ENCODE measurements around the gene REV3L. TPM values are rescaled to one million over a fixed set of nuclear protein-coding genes. Genes with fewer than 3 reads are reported as not detected.

The REV3L gene
- total RNA-seq, 1 donor from 2014 or later: 40.5 TPM

DNA sequence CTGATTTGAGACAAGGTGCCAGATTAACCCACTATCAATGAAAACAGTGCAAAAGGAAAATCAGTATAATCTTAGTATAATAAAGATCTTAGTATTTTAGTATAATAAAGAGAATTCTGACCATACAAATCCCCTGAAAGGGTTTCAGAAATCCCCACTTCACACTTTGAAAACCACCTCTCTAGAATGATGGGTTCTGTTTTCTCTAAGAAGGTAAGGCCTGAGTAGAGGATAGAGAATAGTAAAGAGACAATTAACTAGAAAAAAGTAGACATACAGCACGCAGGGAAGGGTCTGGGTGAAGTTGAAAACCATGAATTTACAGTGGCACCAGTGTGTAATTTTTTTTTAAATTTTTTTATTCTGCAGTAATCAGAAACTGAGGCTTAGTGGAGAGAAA, 73.6 kb downstream of the REV3L start:
- Mint-ChIP-seq H3K9me3 (ENCODE audit: low read depth) (no peaks in the 10 kb centered on the region), H3K27me3 (no peaks in the 10 kb centered on the region), H3K4me1 (ENCODE audit: low read depth) (no peaks in the 10 kb centered on the region), H3K4me3 (ENCODE audit: low read depth) (no peak overlapping the region), H3K36me3 (ENCODE audit: insufficient read depth) (peaks cover 25% of the 10 kb centered on the region), H3K27ac (no peak overlapping the region)
- TF ChIP-seq, protein P1, sequence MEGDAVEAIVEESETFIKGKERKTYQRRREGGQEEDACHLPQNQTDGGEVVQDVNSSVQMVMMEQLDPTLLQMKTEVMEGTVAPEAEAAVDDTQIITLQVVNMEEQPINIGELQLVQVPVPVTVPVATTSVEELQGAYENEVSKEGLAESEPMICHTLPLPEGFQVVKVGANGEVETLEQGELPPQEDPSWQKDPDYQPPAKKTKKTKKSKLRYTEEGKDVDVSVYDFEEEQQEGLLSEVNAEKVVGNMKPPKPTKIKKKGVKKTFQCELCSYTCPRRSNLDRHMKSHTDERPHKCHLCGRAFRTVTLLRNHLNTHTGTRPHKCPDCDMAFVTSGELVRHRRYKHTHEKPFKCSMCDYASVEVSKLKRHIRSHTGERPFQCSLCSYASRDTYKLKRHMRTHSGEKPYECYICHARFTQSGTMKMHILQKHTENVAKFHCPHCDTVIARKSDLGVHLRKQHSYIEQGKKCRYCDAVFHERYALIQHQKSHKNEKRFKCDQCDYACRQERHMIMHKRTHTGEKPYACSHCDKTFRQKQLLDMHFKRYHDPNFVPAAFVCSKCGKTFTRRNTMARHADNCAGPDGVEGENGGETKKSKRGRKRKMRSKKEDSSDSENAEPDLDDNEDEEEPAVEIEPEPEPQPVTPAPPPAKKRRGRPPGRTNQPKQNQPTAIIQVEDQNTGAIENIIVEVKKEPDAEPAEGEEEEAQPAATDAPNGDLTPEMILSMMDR (IDR thresholded peaks at IDR 0.05; ENCODE audit: unreplicated experiment): no peak
- DNase-seq (ENCODE audit: low spot score, unreplicated experiment): no peak

DNA sequence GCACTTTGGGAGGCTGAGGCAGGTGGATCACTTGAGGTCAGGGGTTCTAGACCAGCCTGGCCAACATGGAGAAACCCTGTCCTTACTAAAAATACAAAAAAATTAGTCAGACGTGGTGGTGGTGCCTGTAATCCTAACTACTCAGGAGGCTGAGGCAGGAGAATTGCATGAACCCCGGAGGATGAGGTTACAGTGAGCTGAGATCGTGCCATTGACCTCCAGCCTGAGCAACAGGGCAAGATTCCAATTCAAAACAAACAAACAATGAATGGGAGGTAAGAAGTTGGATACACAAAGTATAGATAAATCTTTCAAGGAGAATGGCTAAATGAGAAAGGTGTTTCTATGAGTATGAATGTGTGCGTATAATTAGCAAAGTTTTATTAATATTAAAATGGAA, 75.3 kb downstream of the REV3L start:
- Mint-ChIP-seq H3K36me3 (ENCODE audit: insufficient read depth) (peaks cover 39% of the 10 kb centered on the region), H3K27ac (no peak overlapping the region), H3K4me1 (ENCODE audit: low read depth) (no peaks in the 10 kb centered on the region), H3K27me3 (no peaks in the 10 kb centered on the region), H3K9me3 (ENCODE audit: low read depth) (no peaks in the 10 kb centered on the region), H3K4me3 (ENCODE audit: low read depth) (no peak overlapping the region)
- TF ChIP-seq, protein P1 (IDR thresholded peaks at IDR 0.05; ENCODE audit: unreplicated experiment): no peak
- no peak for DNase-seq (ENCODE audit: low spot score, unreplicated experiment)

DNA sequence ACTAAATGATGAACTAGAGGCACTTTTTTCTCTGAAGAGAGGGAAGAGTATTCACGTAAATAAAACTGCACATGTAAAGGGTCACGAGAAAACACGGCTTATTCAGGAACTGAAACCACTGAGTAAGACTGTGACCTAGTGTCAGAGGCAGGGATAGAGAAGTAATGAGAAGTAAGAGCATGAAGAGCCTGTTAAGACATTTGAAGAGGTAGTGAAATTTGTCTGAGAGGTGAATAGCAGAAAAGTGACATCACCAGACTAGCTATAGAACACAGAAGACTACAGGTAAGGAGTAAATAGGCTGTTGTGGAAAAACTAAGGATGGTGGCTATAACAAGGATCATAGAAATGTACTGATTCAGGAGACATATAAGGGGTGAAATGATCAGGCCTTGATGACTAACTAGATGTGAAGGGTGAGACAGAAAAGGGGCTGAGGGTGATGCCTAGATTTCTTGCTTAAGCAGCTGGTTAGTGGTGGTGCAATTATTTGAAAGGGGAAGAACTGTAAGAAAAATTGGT, 76.8 kb downstream of the REV3L start:
- Mint-ChIP-seq H3K4me1 (ENCODE audit: low read depth) (no peaks in the 10 kb centered on the region), H3K27ac (no peak overlapping the region), H3K36me3 (ENCODE audit: insufficient read depth) (peaks cover 43% of the 10 kb centered on the region), H3K27me3 (no peaks in the 10 kb centered on the region), H3K9me3 (ENCODE audit: low read depth) (no peaks in the 10 kb centered on the region), H3K4me3 (ENCODE audit: low read depth) (no peak overlapping the region)
- DNase-seq (ENCODE audit: low spot score, unreplicated experiment): no peak
- TF ChIP-seq, protein P1 (IDR thresholded peaks at IDR 0.05; ENCODE audit: unreplicated experiment): no peak

DNA sequence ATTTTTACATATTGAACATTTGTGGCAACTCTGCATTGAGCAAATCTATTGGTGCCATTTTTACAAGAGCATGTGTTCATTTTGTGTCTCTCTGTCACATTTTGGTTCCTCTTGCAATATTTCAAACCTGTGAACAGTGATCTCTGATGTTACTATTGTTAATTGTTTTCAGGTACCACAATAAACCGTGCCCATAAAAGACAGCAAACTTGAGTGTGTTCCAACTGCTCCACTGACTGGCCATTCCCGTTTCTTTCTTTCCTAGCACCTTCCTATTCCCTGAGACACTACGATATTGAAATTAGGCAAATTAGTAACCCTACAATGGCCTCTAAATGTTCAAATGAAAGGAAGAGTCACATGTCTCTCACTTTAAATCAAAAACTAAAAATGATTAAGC, 79.6 kb downstream of the REV3L start:
- DNase-seq (ENCODE audit: low spot score, unreplicated experiment): no peak
- TF ChIP-seq, protein P1 (IDR thresholded peaks at IDR 0.05; ENCODE audit: unreplicated experiment): no peak
- H3K9me3 Mint-ChIP-seq (ENCODE audit: low read depth): no peaks in the 10 kb centered on the region
- H3K4me3 Mint-ChIP-seq (ENCODE audit: low read depth): no peak overlapping the region
- H3K36me3 Mint-ChIP-seq (ENCODE audit: insufficient read depth): peaks cover 38% of the 10 kb centered on the region
- H3K27me3 Mint-ChIP-seq: no peaks in the 10 kb centered on the region
- no peaks in the 10 kb centered on the region for H3K4me1 Mint-ChIP-seq (ENCODE audit: low read depth)
- peak overlapping the region; percentile 56 for H3K27ac Mint-ChIP-seq

DNA sequence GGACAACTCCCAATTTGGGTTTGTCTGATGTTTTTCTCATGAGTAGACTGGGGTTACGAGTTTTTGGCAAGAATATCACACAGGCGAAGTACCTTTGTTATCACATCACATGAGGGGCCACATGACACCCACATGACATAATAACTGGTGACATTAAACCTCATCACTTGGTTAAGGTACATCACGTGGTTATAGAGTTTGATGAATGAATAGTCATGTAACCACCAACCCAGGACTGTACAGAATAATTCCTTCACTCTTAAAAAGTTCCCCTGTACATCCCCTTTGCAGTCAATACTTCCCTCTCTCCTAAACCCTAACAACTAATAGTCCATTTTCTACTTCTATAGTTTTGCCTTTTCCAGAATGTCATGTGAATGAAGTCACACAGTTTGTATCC, 83.4 kb downstream of the REV3L start:
- no peaks in the 10 kb centered on the region for H3K9me3 Mint-ChIP-seq (ENCODE audit: low read depth)
- TF ChIP-seq, protein P1 (IDR thresholded peaks at IDR 0.05; ENCODE audit: unreplicated experiment): no peak
- H3K27me3 Mint-ChIP-seq: no peaks in the 10 kb centered on the region
- peaks cover 50% of the 10 kb centered on the region for H3K36me3 Mint-ChIP-seq (ENCODE audit: insufficient read depth)
- no peak overlapping the region for H3K27ac Mint-ChIP-seq
- H3K4me3 Mint-ChIP-seq (ENCODE audit: low read depth): no peak overlapping the region
- DNase-seq (ENCODE audit: low spot score, unreplicated experiment): no peak
- no peaks in the 10 kb centered on the region for H3K4me1 Mint-ChIP-seq (ENCODE audit: low read depth)

Data from progenitor cell of endocrine pancreas (in vitro differentiated cells).